ENCODE results near the gene CAND1. TPM values are rescaled to one million over a fixed set of nuclear protein-coding genes. Genes with fewer than 3 reads are reported as not detected.

The CAND1 gene
- total and polyA plus RNA-seq, 9 of the 15 experiments (the other 6 are each of a cell fraction or from before 2014, with no cell fraction given): 24.0 to 167 (median 77.5) TPM

DNA sequence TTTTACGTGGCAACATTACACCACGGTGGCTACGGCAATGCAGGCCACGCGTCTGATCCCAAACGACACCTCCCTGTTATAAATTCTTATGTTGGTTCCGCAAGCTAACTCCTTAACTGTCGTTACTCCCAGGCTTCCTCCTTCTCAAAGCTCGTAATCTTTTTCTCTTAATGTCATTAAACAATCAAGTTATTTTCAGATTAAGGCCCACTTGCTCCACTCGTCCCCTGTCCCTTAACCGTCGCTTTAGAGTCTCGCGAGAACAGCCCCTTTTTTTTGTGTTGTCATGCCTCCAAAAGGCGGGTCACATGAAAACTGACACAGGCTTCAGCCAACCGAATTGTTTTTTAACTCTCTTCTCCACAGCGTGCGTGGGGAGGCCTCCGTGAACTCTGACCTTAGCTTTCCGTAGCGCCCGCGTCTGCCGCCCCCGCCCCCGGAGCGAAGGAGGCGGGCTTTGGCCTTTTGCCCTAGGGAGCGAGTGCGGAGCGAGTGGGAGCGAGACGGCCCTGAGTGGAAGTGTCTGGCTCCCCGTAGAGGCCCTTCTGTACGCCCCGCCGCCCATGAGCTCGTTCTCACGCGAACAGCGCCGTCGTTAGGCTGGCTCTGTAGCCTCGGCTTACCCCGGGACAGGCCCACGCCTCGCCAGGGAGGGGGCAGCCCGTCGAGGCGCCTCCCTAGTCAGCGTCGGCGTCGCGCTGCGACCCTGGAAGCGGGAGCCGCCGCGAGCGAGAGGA is at the start of gene CAND1 (continued):
- TF ChIP-seq, protein P1, sequence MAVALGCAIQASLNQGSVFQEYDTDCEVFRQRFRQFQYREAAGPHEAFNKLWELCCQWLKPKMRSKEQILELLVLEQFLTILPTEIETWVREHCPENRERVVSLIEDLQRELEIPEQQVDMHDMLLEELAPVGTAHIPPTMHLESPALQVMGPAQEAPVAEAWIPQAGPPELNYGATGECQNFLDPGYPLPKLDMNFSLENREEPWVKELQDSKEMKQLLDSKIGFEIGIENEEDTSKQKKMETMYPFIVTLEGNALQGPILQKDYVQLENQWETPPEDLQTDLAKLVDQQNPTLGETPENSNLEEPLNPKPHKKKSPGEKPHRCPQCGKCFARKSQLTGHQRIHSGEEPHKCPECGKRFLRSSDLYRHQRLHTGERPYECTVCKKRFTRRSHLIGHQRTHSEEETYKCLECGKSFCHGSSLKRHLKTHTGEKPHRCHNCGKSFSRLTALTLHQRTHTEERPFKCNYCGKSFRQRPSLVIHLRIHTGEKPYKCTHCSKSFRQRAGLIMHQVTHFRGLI (CRISPR knock-in tag; IDR thresholded peaks at IDR 0.05): no peak
- TF ChIP-seq TAF1 (IDR thresholded peaks at IDR 0.05; ENCODE audit: control insufficient read depth, extremely low read depth, insufficient read depth, low read length, severe bottlenecking) (peak; percentile 63), ARHGAP35 (IDR thresholded peaks at IDR 0.05; ENCODE audit: partially characterized antibody) (peak; percentile 96), XRCC4 (IDR thresholded peaks at IDR 0.05; ENCODE audit: extremely low read depth, insufficient read depth, insufficient read length) (no peak), MTA3 (IDR thresholded peaks at IDR 0.05; ENCODE audit: borderline replicate concordance) (peak; percentile 90), RHOXF2B (CRISPR knock-in tag; conservative IDR thresholded peaks at IDR 0.05) (no peak), ASH1L (IDR thresholded peaks at IDR 0.05; ENCODE audit: borderline replicate concordance, low read depth, partially characterized antibody) (peak; percentile 5), FOXA3 (CRISPR knock-in tag; conservative IDR thresholded peaks at IDR 0.05 in 1 of 2, IDR thresholded peaks at IDR 0.05 in 1 of 2) (0 out of 4 replicates have a peak, but pooled peaks of 1 of the 2 experiments have one; percentile 61), ZFX (CRISPR knock-in tag; IDR thresholded peaks at IDR 0.05) (peak; percentile 99), SREBF2 (CRISPR knock-in tag; IDR thresholded peaks at IDR 0.05) (no peak)
- TF ChIP-seq, protein P2, sequence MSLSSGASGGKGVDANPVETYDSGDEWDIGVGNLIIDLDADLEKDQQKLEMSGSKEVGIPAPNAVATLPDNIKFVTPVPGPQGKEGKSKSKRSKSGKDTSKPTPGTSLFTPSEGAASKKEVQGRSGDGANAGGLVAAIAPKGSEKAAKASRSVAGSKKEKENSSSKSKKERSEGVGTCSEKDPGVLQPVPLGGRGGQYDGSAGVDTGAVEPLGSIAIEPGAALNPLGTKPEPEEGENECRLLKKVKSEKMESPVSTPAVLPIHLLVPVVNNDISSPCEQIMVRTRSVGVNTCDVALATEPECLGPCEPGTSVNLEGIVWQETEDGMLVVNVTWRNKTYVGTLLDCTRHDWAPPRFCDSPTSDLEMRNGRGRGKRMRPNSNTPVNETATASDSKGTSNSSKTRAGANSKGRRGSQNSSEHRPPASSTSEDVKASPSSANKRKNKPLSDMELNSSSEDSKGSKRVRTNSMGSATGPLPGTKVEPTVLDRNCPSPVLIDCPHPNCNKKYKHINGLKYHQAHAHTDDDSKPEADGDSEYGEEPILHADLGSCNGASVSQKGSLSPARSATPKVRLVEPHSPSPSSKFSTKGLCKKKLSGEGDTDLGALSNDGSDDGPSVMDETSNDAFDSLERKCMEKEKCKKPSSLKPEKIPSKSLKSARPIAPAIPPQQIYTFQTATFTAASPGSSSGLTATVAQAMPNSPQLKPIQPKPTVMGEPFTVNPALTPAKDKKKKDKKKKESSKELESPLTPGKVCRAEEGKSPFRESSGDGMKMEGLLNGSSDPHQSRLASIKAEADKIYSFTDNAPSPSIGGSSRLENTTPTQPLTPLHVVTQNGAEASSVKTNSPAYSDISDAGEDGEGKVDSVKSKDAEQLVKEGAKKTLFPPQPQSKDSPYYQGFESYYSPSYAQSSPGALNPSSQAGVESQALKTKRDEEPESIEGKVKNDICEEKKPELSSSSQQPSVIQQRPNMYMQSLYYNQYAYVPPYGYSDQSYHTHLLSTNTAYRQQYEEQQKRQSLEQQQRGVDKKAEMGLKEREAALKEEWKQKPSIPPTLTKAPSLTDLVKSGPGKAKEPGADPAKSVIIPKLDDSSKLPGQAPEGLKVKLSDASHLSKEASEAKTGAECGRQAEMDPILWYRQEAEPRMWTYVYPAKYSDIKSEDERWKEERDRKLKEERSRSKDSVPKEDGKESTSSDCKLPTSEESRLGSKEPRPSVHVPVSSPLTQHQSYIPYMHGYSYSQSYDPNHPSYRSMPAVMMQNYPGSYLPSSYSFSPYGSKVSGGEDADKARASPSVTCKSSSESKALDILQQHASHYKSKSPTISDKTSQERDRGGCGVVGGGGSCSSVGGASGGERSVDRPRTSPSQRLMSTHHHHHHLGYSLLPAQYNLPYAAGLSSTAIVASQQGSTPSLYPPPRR (CRISPR knock-in tag; IDR thresholded peaks at IDR 0.05; ENCODE audit: borderline replicate concordance): no peak
- TF ChIP-seq, protein P3, sequence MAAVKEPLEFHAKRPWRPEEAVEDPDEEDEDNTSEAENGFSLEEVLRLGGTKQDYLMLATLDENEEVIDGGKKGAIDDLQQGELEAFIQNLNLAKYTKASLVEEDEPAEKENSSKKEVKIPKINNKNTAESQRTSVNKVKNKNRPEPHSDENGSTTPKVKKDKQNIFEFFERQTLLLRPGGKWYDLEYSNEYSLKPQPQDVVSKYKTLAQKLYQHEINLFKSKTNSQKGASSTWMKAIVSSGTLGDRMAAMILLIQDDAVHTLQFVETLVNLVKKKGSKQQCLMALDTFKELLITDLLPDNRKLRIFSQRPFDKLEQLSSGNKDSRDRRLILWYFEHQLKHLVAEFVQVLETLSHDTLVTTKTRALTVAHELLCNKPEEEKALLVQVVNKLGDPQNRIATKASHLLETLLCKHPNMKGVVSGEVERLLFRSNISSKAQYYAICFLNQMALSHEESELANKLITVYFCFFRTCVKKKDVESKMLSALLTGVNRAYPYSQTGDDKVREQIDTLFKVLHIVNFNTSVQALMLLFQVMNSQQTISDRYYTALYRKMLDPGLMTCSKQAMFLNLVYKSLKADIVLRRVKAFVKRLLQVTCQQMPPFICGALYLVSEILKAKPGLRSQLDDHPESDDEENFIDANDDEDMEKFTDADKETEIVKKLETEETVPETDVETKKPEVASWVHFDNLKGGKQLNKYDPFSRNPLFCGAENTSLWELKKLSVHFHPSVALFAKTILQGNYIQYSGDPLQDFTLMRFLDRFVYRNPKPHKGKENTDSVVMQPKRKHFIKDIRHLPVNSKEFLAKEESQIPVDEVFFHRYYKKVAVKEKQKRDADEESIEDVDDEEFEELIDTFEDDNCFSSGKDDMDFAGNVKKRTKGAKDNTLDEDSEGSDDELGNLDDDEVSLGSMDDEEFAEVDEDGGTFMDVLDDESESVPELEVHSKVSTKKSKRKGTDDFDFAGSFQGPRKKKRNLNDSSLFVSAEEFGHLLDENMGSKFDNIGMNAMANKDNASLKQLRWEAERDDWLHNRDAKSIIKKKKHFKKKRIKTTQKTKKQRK (IDR thresholded peaks at IDR 0.05; ENCODE audit: borderline replicate concordance, low read depth, low read length): no peak
- TF ChIP-seq, protein P4, sequence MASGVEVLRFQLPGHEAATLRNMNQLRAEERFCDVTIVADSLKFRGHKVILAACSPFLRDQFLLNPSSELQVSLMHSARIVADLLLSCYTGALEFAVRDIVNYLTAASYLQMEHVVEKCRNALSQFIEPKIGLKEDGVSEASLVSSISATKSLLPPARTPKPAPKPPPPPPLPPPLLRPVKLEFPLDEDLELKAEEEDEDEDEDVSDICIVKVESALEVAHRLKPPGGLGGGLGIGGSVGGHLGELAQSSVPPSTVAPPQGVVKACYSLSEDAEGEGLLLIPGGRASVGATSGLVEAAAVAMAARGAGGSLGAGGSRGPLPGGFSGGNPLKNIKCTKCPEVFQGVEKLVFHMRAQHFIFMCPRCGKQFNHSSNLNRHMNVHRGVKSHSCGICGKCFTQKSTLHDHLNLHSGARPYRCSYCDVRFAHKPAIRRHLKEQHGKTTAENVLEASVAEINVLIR (CRISPR knock-in tag; IDR thresholded peaks at IDR 0.05): peak; percentile 60
- TF ChIP-seq, protein P5, sequence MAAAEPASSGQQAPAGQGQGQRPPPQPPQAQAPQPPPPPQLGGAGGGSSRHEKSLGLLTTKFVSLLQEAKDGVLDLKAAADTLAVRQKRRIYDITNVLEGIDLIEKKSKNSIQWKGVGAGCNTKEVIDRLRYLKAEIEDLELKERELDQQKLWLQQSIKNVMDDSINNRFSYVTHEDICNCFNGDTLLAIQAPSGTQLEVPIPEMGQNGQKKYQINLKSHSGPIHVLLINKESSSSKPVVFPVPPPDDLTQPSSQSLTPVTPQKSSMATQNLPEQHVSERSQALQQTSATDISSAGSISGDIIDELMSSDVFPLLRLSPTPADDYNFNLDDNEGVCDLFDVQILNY (CRISPR knock-in tag; IDR thresholded peaks at IDR 0.05): no peak

Measured in K562 (cell line).